HL-60 (cell line): Measurements from ENCODE around the gene ANO2.

Experiments
- DNase-seq, 2 experiments: peaks; one replicate each; pipeline ENCODE4 v3.0.0-alpha.2; 2010 to 2020; ENCODE audit warnings: low read depth in 1 of 2, low spot score in 1 of 2
- H3K27ac ChIP-seq: fragments of 250-450 bp; sonication (Bioruptor Pico); replicated peaks from 2 replicates; pipeline ENCODE4 v1.5.1; 2020; ENCODE audit warnings: mild to moderate bottlenecking, moderate library complexity
- H3K27me3 ChIP-seq: fragments of 250-450 bp; sonication (Bioruptor Pico); 2 replicates; pipeline ENCODE4 v1.5.1; 2021; ENCODE audit warnings: mild to moderate bottlenecking, moderate library complexity; ENCODE audit not compliant: insufficient read depth, poor library complexity, severe bottlenecking
- H3K4me3 ChIP-seq: replicated peaks from 2 replicates; pipeline ENCODE4 v1.5.1; 2011; ENCODE audit warnings: mild to moderate bottlenecking, control low read depth, low read length; ENCODE audit not compliant: insufficient read depth
- GABPA ChIP-seq: IDR thresholded peaks from 2 replicates; pipeline ENCODE4 v1.6.1; 2012; ENCODE audit warnings: low read depth
- POLR2AphosphoS5 ChIP-seq: IDR thresholded peaks from 2 replicates; pipeline ENCODE4 v1.6.1; 2012; ENCODE audit warnings: low read depth
- SPI1 ChIP-seq: IDR thresholded peaks from 2 replicates; pipeline ENCODE4 v1.6.1; 2012; ENCODE audit warnings: low read depth, mild to moderate bottlenecking, borderline replicate concordance
- TF ChIP-seq, protein P1 (sequence below): IDR thresholded peaks from one replicate; pipeline ENCODE4 v1.5.1; 2011; ENCODE audit warnings: low read length, control low read depth, inconsistent platforms; ENCODE audit not compliant: insufficient read depth
- TF ChIP-seq, protein P2 (sequence below): IDR thresholded peaks from 2 replicates; pipeline ENCODE4 v1.6.1; 2012; ENCODE audit warnings: low read depth; ENCODE audit not compliant: insufficient replicate concordance

ANO2 gene

DNA sequence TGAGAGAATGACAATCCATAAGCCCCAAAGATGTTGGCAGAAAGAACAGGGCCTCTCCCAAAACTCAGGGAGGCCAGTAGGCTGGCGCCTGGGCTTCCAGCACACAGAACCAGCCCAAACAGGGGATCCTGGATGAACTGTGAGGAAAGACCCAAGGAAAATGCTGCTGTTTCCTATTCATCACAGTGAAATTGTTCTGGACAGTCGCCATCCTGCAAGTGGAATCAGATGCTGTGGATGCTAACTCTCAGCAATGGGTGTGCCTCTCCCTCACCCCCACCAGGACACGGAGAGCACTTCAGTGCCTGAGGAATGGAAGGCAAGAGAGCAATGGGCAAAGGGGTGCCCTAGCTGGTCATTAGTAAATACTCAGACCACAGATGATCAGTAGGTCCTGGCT lies 80.8 kb downstream of the ANO2 start:
- no peak for DNase-seq
- no peak for TF ChIP-seq POLR2AphosphoS5
- TF ChIP-seq, protein P1, sequence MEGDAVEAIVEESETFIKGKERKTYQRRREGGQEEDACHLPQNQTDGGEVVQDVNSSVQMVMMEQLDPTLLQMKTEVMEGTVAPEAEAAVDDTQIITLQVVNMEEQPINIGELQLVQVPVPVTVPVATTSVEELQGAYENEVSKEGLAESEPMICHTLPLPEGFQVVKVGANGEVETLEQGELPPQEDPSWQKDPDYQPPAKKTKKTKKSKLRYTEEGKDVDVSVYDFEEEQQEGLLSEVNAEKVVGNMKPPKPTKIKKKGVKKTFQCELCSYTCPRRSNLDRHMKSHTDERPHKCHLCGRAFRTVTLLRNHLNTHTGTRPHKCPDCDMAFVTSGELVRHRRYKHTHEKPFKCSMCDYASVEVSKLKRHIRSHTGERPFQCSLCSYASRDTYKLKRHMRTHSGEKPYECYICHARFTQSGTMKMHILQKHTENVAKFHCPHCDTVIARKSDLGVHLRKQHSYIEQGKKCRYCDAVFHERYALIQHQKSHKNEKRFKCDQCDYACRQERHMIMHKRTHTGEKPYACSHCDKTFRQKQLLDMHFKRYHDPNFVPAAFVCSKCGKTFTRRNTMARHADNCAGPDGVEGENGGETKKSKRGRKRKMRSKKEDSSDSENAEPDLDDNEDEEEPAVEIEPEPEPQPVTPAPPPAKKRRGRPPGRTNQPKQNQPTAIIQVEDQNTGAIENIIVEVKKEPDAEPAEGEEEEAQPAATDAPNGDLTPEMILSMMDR, result no peak
- TF ChIP-seq SPI1, result no peak
- no peak for TF ChIP-seq GABPA
- TF ChIP-seq, protein P2, sequence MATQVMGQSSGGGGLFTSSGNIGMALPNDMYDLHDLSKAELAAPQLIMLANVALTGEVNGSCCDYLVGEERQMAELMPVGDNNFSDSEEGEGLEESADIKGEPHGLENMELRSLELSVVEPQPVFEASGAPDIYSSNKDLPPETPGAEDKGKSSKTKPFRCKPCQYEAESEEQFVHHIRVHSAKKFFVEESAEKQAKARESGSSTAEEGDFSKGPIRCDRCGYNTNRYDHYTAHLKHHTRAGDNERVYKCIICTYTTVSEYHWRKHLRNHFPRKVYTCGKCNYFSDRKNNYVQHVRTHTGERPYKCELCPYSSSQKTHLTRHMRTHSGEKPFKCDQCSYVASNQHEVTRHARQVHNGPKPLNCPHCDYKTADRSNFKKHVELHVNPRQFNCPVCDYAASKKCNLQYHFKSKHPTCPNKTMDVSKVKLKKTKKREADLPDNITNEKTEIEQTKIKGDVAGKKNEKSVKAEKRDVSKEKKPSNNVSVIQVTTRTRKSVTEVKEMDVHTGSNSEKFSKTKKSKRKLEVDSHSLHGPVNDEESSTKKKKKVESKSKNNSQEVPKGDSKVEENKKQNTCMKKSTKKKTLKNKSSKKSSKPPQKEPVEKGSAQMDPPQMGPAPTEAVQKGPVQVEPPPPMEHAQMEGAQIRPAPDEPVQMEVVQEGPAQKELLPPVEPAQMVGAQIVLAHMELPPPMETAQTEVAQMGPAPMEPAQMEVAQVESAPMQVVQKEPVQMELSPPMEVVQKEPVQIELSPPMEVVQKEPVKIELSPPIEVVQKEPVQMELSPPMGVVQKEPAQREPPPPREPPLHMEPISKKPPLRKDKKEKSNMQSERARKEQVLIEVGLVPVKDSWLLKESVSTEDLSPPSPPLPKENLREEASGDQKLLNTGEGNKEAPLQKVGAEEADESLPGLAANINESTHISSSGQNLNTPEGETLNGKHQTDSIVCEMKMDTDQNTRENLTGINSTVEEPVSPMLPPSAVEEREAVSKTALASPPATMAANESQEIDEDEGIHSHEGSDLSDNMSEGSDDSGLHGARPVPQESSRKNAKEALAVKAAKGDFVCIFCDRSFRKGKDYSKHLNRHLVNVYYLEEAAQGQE, result no peak
- H3K27me3 ChIP-seq, result no peaks in the 10 kb centered on the region
- H3K27ac ChIP-seq, result no peak overlapping the region
- H3K4me3 ChIP-seq, result no peak overlapping the region

DNA sequence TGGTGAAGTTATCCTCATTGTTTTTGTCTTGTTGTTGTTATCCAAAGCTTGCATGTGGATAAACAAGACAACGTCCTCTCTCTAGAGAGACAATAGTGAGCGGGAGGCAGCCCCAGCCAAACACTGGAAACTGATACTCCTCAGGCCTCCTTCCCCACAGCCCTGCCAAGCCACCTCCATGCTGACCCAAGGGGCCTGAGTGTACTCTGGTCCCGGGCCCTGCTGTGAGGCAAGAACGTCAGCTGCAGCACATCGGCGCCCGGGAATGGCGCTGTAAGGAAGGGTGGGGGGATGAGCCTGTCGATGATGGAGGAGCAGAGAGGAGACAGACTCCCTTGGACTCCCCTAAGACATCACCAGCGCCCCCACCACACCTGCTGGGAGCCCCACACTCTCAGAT lies 83.6 kb downstream of the ANO2 start:
- TF ChIP-seq, protein P1, result no peak
- TF ChIP-seq SPI1, result no peak
- H3K27me3 ChIP-seq, result no peaks in the 10 kb centered on the region
- no peak for DNase-seq

DNA sequence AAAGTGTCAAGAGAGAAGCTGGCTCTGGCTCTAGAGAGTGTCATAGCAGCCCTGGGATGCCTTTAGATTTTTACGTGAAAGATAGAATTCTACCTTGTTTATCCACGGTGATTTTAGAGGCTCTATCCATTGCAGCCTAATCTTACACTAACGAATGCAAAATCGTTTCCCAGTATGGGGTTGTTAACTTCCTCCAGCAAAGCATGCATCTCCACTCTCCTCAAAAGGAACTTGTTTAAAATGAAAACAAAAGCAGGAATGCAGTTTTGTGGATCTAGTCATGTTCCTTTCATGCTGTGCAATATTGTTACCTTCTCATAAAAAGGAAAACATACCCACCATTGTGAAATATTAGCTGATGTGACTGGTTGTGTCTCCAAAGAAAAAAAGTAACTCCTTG lies 88.4 kb downstream of the ANO2 start:
- no peak overlapping the region for H3K4me3 ChIP-seq

More for the DNA sequence above, 83.6 kb downstream of the ANO2 start:
- Histone ChIP-seq H3K4me3 (no peak overlapping the region), H3K27ac (no peak overlapping the region)

More for the DNA sequence above, 88.4 kb downstream of the ANO2 start:
- H3K27ac ChIP-seq, result no peak overlapping the region
- no peaks in the 10 kb centered on the region for H3K27me3 ChIP-seq
- no peak for DNase-seq
- no peak for TF ChIP-seq GABPA
- no peak for TF ChIP-seq POLR2AphosphoS5
- TF ChIP-seq, protein P1, result no peak
- no peak for TF ChIP-seq SPI1
- TF ChIP-seq, protein P2, result no peak
